Common myeloid progenitor, CD34-positive (primary cell): Measurements from ENCODE around the gene CYP19A1.

ENCODE experiments used
- CTCF ChIA-PET: fragments of 350-600 bp; sonication (Branson Sonifier 250); formaldehyde crosslinking; loops from one replicate; lab custom pipeline; 2021; ENCODE audit warnings: antibody characterized with exemption; lab: Charles Lee
- POLR2A ChIA-PET: fragments of 350-600 bp; sonication (Branson Sonifier 250); formaldehyde crosslinking; loops from one replicate; lab custom pipeline; 2021; ENCODE audit warnings: antibody characterized with exemption; lab: Charles Lee
- DNase-seq, 3 donors: peaks; one replicate each; pipeline versions ENCODE4 v3.0.0 to v3.0.0-alpha.2; 2013
- H3K27ac ChIP-seq, 2 experiments: 1 replicate in 1 of 2; 2 replicates in 1 of 2; pipeline ENCODE4 v1.7.0; 2013; ENCODE audit warnings: inconsistent platforms in 2 of 2, low read length in 2 of 2, mild to moderate bottlenecking in 2 of 2, low read depth in 1 of 2, moderate library complexity in 1 of 2; ENCODE audit not compliant: severe bottlenecking in 2 of 2, insufficient read depth in 1 of 2, poor library complexity in 1 of 2
- H3K27me3 ChIP-seq, 5 experiments: replicated peaks in 2 of 5; 1 replicate in 3 of 5; 2 replicates in 2 of 5; pipeline versions ENCODE4 v1.6.1 to v1.7.0; 2013; ENCODE audit warnings: low read length in 4 of 5, mild to moderate bottlenecking in 2 of 5, moderate library complexity in 2 of 5, inconsistent platforms in 1 of 5; ENCODE audit not compliant: insufficient read depth in 5 of 5, control insufficient read depth in 4 of 5
- H3K36me3 ChIP-seq, 4 experiments: 1 replicate in 2 of 4; 2 replicates in 2 of 4; pipeline versions ENCODE4 v1.6.1 to v1.7.0; 2013; ENCODE audit warnings: low read length in 3 of 4, control low read depth in 1 of 4, mild to moderate bottlenecking in 1 of 4; ENCODE audit not compliant: control insufficient read depth in 4 of 4, insufficient read depth in 4 of 4
- H3K4me1 ChIP-seq, 4 experiments: 1 replicate in 3 of 4; 2 replicates in 1 of 4; pipeline versions ENCODE4 v1.6.1 to v1.7.1; 2013; ENCODE audit warnings: low read length in 3 of 4, mild to moderate bottlenecking in 3 of 4, control low read depth in 1 of 4, inconsistent platforms in 1 of 4, moderate library complexity in 1 of 4; ENCODE audit not compliant: control insufficient read depth in 4 of 4, insufficient read depth in 4 of 4; ENCODE audit errors: control extremely low read depth in 1 of 4
- H3K4me3 ChIP-seq, 7 experiments: 1 replicate in 4 of 7; 2 replicates in 3 of 7; pipeline versions ENCODE4 v1.5.1 to v1.7.0; 2013; ENCODE audit warnings: mild to moderate bottlenecking in 7 of 7, low read length in 6 of 7, moderate library complexity in 6 of 7, inconsistent platforms in 2 of 7, low read depth in 2 of 7, control low read depth in 1 of 7; ENCODE audit not compliant: insufficient read depth in 4 of 7, control insufficient read depth in 1 of 7; ENCODE audit errors: extremely low read depth in 1 of 7
- H3K9me3 ChIP-seq, 5 experiments: 1 replicate in 4 of 5; 2 replicates in 1 of 5; pipeline versions ENCODE4 v1.6.1 to v1.7.1; 2013; ENCODE audit warnings: low read length in 4 of 5, mild to moderate bottlenecking in 2 of 5, inconsistent platforms in 1 of 5, low read depth in 1 of 5, moderate library complexity in 1 of 5; ENCODE audit not compliant: control insufficient read depth in 4 of 5, insufficient read depth in 2 of 5; ENCODE audit errors: control extremely low read depth in 1 of 5
- WGBS: methylation state at CpG from one replicate; pipeline ENCODE4 v1.1.5; 2013; ENCODE audit not compliant: insufficient coverage; 5-methylcytosine and 5-hydroxymethylcytosine counted together

CYP19A1 gene

DNA sequence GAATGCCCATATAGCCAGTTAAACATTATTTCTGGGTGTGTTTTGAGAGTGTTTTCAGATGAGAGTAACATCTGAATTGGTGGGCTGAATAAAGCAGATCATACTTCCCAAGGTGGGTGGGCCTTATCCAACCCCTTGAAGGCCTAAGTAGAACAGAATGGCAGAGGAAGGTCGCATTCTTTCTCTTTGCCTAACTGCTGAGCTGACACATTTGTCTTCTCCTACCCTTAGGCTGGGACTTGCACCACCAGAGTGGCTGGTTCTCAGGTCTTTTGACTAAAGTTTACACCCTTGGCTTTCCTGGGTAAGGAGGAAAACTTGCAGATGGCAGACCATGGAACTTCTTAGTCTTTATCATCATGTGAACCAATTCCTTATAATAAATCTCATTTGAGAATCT lies 157.9 kb downstream of the CYP19A1 start:
- CTCF ChIA-PET: interaction anchor here (1.6 kb wide), 1 partner anchor 17 kb away, joined by 3 read pairs; no protein-coding TSS in a partner anchor
- H3K4me1 ChIP-seq: peaks cover 0 to under 1% (median 0%) of the 10 kb centered on the region in 4 experiments
- no peaks in the 10 kb centered on the region for H3K36me3 ChIP-seq
- DNase-seq: no peak
- POLR2A ChIA-PET: no interaction called here
- no peak overlapping the region for H3K4me3 ChIP-seq
- H3K27ac ChIP-seq: no peak overlapping the region
- 100% methylated on average over 1 of the region's 1 CpG for WGBS
- peaks cover 0 to 4% (median 0%) of the 10 kb centered on the region in 5 experiments for H3K27me3 ChIP-seq
- peaks cover 0 to 2% (median 0%) of the 10 kb centered on the region in 5 experiments for H3K9me3 ChIP-seq

- no peaks in the 10 kb centered on the region for H3K36me3 ChIP-seq
- WGBS: no CpG with 5 or more reads among the region's 3 CpGs
- H3K4me3 ChIP-seq: no peak overlapping the region
- no peaks in the 10 kb centered on the region for H3K4me1 ChIP-seq
- POLR2A ChIA-PET: no interaction called here
- no peak for DNase-seq
- H3K27me3 ChIP-seq: peaks cover 0 to under 1% (median 0%) of the 10 kb centered on the region in 5 experiments
- no peak overlapping the region for H3K27ac ChIP-seq
- CTCF ChIA-PET: interaction anchor here (1.6 kb wide), 1 partner anchor 17 kb away, joined by 3 read pairs; no protein-coding TSS in a partner anchor
- H3K9me3 ChIP-seq: peaks cover 0 to 2% (median 0%) of the 10 kb centered on the region in 5 experiments
Measured at GRCh38 chr15:51180011-51180410, 158.4 kb downstream of the CYP19A1 start.

DNA sequence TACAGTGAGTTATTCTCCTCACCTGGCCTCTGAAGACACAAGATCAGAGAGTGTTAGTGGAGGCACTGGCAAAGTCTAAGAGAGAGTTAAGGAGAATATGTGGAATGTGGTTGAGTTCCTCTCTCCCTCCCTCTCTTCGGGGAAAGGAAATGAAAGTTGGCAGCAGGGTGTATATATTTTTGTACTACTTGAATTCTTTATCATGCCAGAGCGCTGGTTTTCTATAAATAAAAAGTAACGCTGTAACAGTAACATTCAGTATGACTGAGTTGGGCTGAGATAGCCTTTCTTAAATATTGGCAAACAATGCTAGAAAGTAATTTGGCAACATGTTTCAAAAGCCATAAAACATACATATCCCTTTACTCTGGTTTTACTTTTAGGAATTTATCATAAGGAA lies 166.2 kb downstream of the CYP19A1 start:
- CTCF ChIA-PET: interaction anchor here (1.3 kb wide), 1 partner anchor 9 kb away, joined by 3 read pairs; no protein-coding TSS in a partner anchor
- H3K4me3 ChIP-seq: no peak overlapping the region
- H3K36me3 ChIP-seq: no peaks in the 10 kb centered on the region
- no peaks in the 10 kb centered on the region for H3K9me3 ChIP-seq
- POLR2A ChIA-PET: no interaction called here
- H3K4me1 ChIP-seq: no peaks in the 10 kb centered on the region
- no peak overlapping the region for H3K27ac ChIP-seq
- WGBS: no CpG with 5 or more reads among the region's 3 CpGs
- no peak for DNase-seq
- peaks cover 0 to 2% (median 0%) of the 10 kb centered on the region in 5 experiments for H3K27me3 ChIP-seq

DNA sequence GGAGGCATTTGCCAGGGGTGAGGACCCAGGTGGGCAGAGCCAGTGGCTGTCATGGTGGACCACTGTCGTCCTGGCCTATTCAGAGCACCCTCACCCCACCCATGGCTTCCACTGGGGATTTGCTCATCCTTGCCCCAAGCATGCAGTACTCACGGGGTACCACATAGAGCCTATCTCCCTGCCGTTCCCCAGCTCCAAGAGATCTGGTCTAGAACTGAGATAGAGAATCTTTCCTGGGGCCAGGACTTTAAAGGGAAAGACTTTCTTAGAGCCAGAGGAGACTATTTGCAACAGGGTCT lies 166.8 kb downstream of the CYP19A1 start:
- Histone ChIP-seq H3K36me3 (no peaks in the 10 kb centered on the region), H3K9me3 (no peaks in the 10 kb centered on the region), H3K27ac (no peak overlapping the region), H3K27me3 (peaks cover 0 to 2% (median 0%) of the 10 kb centered on the region in 5 experiments), H3K4me3 (no peak overlapping the region), H3K4me1 (no peaks in the 10 kb centered on the region)
- ChIA-PET POLR2A (interaction anchor here (0.6 kb wide), 1 partner anchor 233 kb away, joined by 5 read pairs; no protein-coding TSS in a partner anchor), CTCF (interaction anchor here (1.3 kb wide), 1 partner anchor 8 kb away, joined by 3 read pairs; no protein-coding TSS in a partner anchor)
- WGBS: 83% methylated on average over 3 of the region's 3 CpGs
- no peak for DNase-seq

DNA sequence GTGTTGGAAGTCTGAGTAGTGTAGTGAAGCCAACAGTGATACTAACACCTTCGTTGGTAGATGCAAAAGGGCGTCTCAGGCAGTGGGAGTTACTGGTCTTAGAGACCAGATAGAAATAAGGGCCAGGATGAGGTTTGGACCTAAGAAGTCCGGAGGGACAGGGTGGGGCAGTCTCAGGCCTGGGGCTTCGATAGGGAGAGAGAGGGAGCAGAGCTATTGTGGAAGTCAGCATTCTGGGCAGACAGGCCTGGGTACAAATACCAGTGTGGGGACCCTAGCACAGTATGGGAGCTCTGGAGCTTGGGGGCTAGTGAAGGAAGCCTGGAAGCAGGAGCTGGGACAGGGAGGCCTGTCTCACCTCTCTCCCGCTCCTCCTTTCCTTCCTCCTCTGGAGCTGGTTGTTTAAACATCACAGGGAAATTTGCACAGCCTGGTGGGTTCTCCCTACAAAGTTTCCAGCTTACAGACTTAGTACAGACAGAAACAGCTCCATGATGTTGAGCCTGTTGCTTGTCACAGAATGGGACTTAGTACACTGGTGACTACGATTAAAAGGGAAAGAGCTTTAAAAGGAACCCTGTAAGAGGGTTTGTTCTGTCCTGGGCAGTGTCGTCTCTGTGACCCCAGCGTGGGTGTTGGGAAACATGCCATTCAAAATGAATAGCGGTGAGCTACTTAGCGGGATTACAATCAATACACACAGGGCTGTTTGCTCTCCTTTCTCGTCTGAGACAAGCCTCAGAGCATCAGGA lies 167.3 kb downstream of the CYP19A1 start:
- Histone ChIP-seq H3K4me1 (no peaks in the 10 kb centered on the region), H3K4me3 (no peak overlapping the region), H3K36me3 (no peaks in the 10 kb centered on the region), H3K27ac (no peak overlapping the region), H3K9me3 (no peaks in the 10 kb centered on the region), H3K27me3 (peaks cover 0 to 2% (median 0%) of the 10 kb centered on the region in 5 experiments)
- ChIA-PET POLR2A (interaction anchor here (0.6 kb wide), 1 partner anchor 234 kb away, joined by 5 read pairs; no protein-coding TSS in a partner anchor), CTCF (interaction anchor here (1.3 kb wide), 2 partner anchors 8 to 13 kb away, joined by 3 to 4 read pairs; no protein-coding TSS in a partner anchor)
- WGBS: 87% methylated on average over 11 of the region's 11 CpGs
- DNase-seq: no peak

GRCh38 chr15:51168700-51169099 lies 169.7 kb downstream of the CYP19A1 start:
- ChIA-PET POLR2A (no interaction called here), CTCF (no interaction called here)
- Histone ChIP-seq H3K27ac (no peak overlapping the region), H3K4me1 (peaks cover 0 to under 1% (median 0%) of the 10 kb centered on the region in 4 experiments), H3K4me3 (no peak overlapping the region), H3K36me3 (no peaks in the 10 kb centered on the region), H3K27me3 (peaks cover 0 to 5% (median 0%) of the 10 kb centered on the region in 5 experiments), H3K9me3 (no peaks in the 10 kb centered on the region)
- DNase-seq: no peak

GRCh38 chr15:51163843-51164242 lies 174.6 kb downstream of the CYP19A1 start:
- Histone ChIP-seq H3K36me3 (no peaks in the 10 kb centered on the region), H3K27ac (no peak overlapping the region), H3K4me3 (no peak overlapping the region), H3K4me1 (peaks cover 0 to 5% (median 4%) of the 10 kb centered on the region in 4 experiments), H3K27me3 (peaks cover 0 to 6% (median 0%) of the 10 kb centered on the region in 5 experiments), H3K9me3 (no peaks in the 10 kb centered on the region)
- WGBS: 64% methylated on average over 8 of the region's 9 CpGs
- DNase-seq: no peak
- ChIA-PET CTCF (interaction anchor here (0.9 to 2.9 kb wide), 20 partner anchors 8 to 239 kb away, joined by 3 to 38 read pairs (median 5); no protein-coding TSS in a partner anchor), POLR2A (no interaction called here)
